NCI-H2029 (cell line): ENCODE data around the gene MTF2.
"Not testable (repeated sequence)": the region's sequence is repeated elsewhere in the genome, so short reads cannot be mapped to it uniquely, and the experiment has no call there.

ENCODE experiments used
- DNase-seq: peaks from one replicate; lab custom pipeline; 2025; lab: John Stamatoyannopoulos, UW

Gene MTF2

GRCh38 chr1:93078986-93079654 is at the start of gene MTF2:
MTF2 (plus strand) TSS chr1:93079283; CDS start chr1:93079527, 244 bp downstream.
- peak; percentile 95 for DNase-seq

- DNase-seq: no peak
Measured at GRCh38 chr1:93029317-93029716, 49.8 kb upstream of the MTF2 start.

GRCh38 chr1:93030191-93030590 is 48.9 kb upstream of the MTF2 start:
- not testable (repeated sequence) for DNase-seq

GRCh38 chr1:93031711-93032110 is 47.4 kb upstream of the MTF2 start:
- DNase-seq: no peak

GRCh38 chr1:93033029-93033428 is 46.1 kb upstream of the MTF2 start:
- DNase-seq: no peak

- DNase-seq: no peak
Measured at GRCh38 chr1:93033785-93034184, 45.3 kb upstream of the MTF2 start.

- no peak for DNase-seq
Measured at GRCh38 chr1:93034397-93034796, 44.7 kb upstream of the MTF2 start.

- no peak for DNase-seq
Measured at GRCh38 chr1:93036672-93037071, 42.4 kb upstream of the MTF2 start.

- no peak for DNase-seq
Measured at GRCh38 chr1:93042187-93043056, 36.7 kb upstream of the MTF2 start.

GRCh38 chr1:93043057-93043557 is 36.0 kb upstream of the MTF2 start:
- DNase-seq: no peak

GRCh38 chr1:93047618-93048017 is 31.5 kb upstream of the MTF2 start:
- DNase-seq: no peak

- DNase-seq: peak; percentile 3
Measured at GRCh38 chr1:93051961-93052360, 27.1 kb upstream of the MTF2 start.

GRCh38 chr1:93056214-93056613 is 22.9 kb upstream of the MTF2 start:
- DNase-seq: no peak

GRCh38 chr1:93056649-93057048 is 22.4 kb upstream of the MTF2 start:
- DNase-seq: no peak

- DNase-seq: no peak
Measured at GRCh38 chr1:93061895-93062792, 16.9 kb upstream of the MTF2 start.

- no peak for DNase-seq
Measured at GRCh38 chr1:93076268-93076667, 2.8 kb upstream of the MTF2 start.

GRCh38 chr1:93078203-93078602 is 880 bp upstream of the MTF2 start:
- no peak for DNase-seq

GRCh38 chr1:93078638-93078985 is 471 bp upstream of the MTF2 start:
- no peak for DNase-seq

GRCh38 chr1:93079685-93080141 is 630 bp downstream of the MTF2 start:
- peak; percentile 14 for DNase-seq

GRCh38 chr1:93080179-93080823 is 1.2 kb downstream of the MTF2 start:
- peak; percentile 50 for DNase-seq

- no peak for DNase-seq
Measured at GRCh38 chr1:93081716-93082115, 2.6 kb downstream of the MTF2 start.

- DNase-seq: no peak
Measured at GRCh38 chr1:93082313-93082712, 3.2 kb downstream of the MTF2 start.
